T-cell (primary cell): Measurements from ENCODE around the gene CKMT2. TPM values are rescaled to one million over a fixed set of nuclear protein-coding genes. Genes with fewer than 3 reads are reported as not detected.

ENCODE experiments used
- ATAC-seq, 4 experiments: fragments of 200-7000 bp in 3 of 4; fragments of 150-1000 bp in 1 of 4; cut with Tn5 transposase; replicated peaks in 1 of 4; 1 replicate in 3 of 4; 2 replicates in 1 of 4; pipeline ENCODE4 v1.10.0; 2021; ENCODE audit warnings: moderate library complexity in 3 of 4, mild to moderate bottlenecking in 2 of 4, moderate number of reproducible peaks in 1 of 4
- CTCF ChIA-PET, 2 donors: fragments of 300-600 bp; sonication (Branson Sonifier 250); formaldehyde crosslinking; loops; one replicate each; lab custom pipeline; 2022; ENCODE audit warnings: antibody characterized with exemption in 2 of 2; lab: Charles Lee
- POLR2A ChIA-PET, 2 donors: fragments of 300-600 bp; sonication (Branson Sonifier 250); formaldehyde crosslinking; loops; one replicate each; lab custom pipeline; 2022; ENCODE audit warnings: antibody characterized with exemption in 2 of 2; lab: Charles Lee
- DNase-seq, 35 experiments: peaks; one replicate each; pipeline versions ENCODE4 v3.0.0 to v3.0.0-alpha.2; 2013 to 2023
- H3K27ac ChIP-seq: one replicate; pipeline ENCODE4 v1.5.1; 2013; ENCODE audit warnings: low read length
- H3K27me3 ChIP-seq, 2 experiments: replicated peaks in 1 of 2; 1 replicate in 1 of 2; 2 replicates in 1 of 2; pipeline versions ENCODE4 v1.6.1 to v1.7.0; 2013; ENCODE audit warnings: low read length in 1 of 2, mixed read lengths in 1 of 2; ENCODE audit not compliant: control insufficient read depth in 2 of 2, insufficient read depth in 2 of 2; ENCODE audit errors: extremely low read depth in 1 of 2
- H3K36me3 ChIP-seq, 2 donors: 1 replicate in 1 of 2; 2 replicates in 1 of 2; pipeline versions ENCODE4 v1.6.1 to v1.7.0; 2013; ENCODE audit warnings: low read length in 1 of 2; ENCODE audit not compliant: control insufficient read depth in 2 of 2, insufficient read depth in 1 of 2; ENCODE audit errors: extremely low read depth in 1 of 2
- H3K4me1 ChIP-seq, 2 experiments: 1 replicate in 1 of 2; 2 replicates in 1 of 2; pipeline versions ENCODE4 v1.6.1 to v1.7.0; 2013; ENCODE audit warnings: low read length in 2 of 2, mixed read lengths in 1 of 2; ENCODE audit not compliant: insufficient read depth in 2 of 2, control insufficient read depth in 1 of 2; ENCODE audit errors: extremely low read depth in 1 of 2
- H3K4me3 ChIP-seq, 2 donors: 1 replicate in 1 of 2; 2 replicates in 1 of 2; pipeline versions ENCODE4 v1.5.1 to v1.7.0; 2013; ENCODE audit warnings: mild to moderate bottlenecking in 2 of 2, low read length in 1 of 2, moderate library complexity in 1 of 2; ENCODE audit not compliant: control insufficient read depth in 1 of 2; ENCODE audit errors: extremely low read depth in 1 of 2
- H3K9me3 ChIP-seq: 2 replicates; pipeline ENCODE4 v1.7.0; 2013
- H3K27ac Mint-ChIP-seq, 2 donors: one replicate each; pipeline ENCODE4 v1.8.0; 2020 to 2021; ENCODE audit warnings: mild to moderate bottlenecking in 2 of 2, mixed read lengths in 2 of 2
- H3K27me3 Mint-ChIP-seq, 2 donors: one replicate each; pipeline ENCODE4 v1.8.0; 2021 to 2022; ENCODE audit warnings: mixed read lengths in 2 of 2
- H3K36me3 Mint-ChIP-seq: one replicate; pipeline ENCODE4 v1.8.0; 2021; ENCODE audit warnings: mixed read lengths
- H3K4me1 Mint-ChIP-seq, 3 donors: one replicate each; pipeline ENCODE4 v1.8.0; 2020 to 2022; ENCODE audit warnings: mixed read lengths in 3 of 3, mild to moderate bottlenecking in 1 of 3
- H3K4me3 Mint-ChIP-seq, 3 donors: one replicate each; pipeline ENCODE4 v1.8.0; 2020 to 2022; ENCODE audit warnings: mild to moderate bottlenecking in 3 of 3, mixed read lengths in 3 of 3, moderate library complexity in 3 of 3
- H3K9me3 Mint-ChIP-seq, 3 donors: one replicate each; pipeline ENCODE4 v1.8.0; 2020 to 2022; ENCODE audit warnings: mixed read lengths in 3 of 3
- WGBS: methylation state at CpG from one replicate; pipeline ENCODE4 v1.1.5; 2013; ENCODE audit warnings: missing lambda C conversion rate; ENCODE audit not compliant: insufficient coverage; 5-methylcytosine and 5-hydroxymethylcytosine counted together
- total RNA-seq, 35 experiments: library from RNA in 6 of 35; stranded (reverse) in 6 of 35; fragments of 120-200 nt in 1 of 35; gene quantifications; one replicate each; pipeline versions ENCODE4 v1.2.1 to v1.2.4 and lab custom pipeline; 2013 to 2026

Gene CKMT2
- total RNA-seq, 5 donors from 2014 or later (not counting 1 experiment from before 2014, with no cell fraction given), result 0.38 to 0.58 (median 0.40) TPM; not detected in 2

DNA sequence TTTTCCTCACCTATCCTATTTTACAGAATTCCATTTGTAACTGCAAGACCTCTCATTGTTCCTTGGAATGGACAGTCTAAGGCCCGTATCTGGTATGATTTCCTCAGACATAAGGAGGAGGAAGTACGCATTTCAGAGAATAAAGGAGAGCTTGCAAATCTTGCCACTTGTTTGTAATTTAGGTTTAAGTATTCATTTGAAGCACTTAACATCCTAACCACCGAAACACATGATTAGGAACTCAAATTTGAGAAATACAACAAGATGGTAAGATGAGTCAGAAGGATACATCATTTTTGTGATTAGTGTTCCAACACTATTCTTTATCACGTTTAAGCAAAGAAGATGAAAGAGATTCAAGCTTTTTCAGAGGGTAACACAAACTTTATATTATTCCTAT, 64.4 kb downstream of the CKMT2 start:
- Mint-ChIP-seq H3K9me3 (peaks cover 4 to 10% (median 8%) of the 10 kb centered on the region in 3 donors), H3K27ac (no peak overlapping the region), H3K36me3 (peaks cover 18% of the 10 kb centered on the region), H3K4me1 (peaks cover 44 to 50% (median 49%) of the 10 kb centered on the region in 3 donors), H3K4me3 (no peak overlapping the region), H3K27me3 (no peaks in the 10 kb centered on the region)
- Histone ChIP-seq H3K4me1 (peaks cover 14 to 21% of the 10 kb centered on the region in 2 experiments), H3K4me3 (no peak overlapping the region), H3K27ac (no peak overlapping the region), H3K9me3 (peaks cover 2% of the 10 kb centered on the region), H3K36me3 (no peaks in the 10 kb centered on the region), H3K27me3 (no peaks in the 10 kb centered on the region)
- DNase-seq, result no peak
- ChIA-PET POLR2A (no interaction called here), CTCF (interaction anchor here in 1 of 2 donors (1.0 kb wide), 1 partner anchor 929 kb away, joined by 3 read pairs; no protein-coding TSS in a partner anchor)
- no peak for ATAC-seq
- WGBS, result no CpG with 5 or more reads among the region's 4 CpGs

DNA sequence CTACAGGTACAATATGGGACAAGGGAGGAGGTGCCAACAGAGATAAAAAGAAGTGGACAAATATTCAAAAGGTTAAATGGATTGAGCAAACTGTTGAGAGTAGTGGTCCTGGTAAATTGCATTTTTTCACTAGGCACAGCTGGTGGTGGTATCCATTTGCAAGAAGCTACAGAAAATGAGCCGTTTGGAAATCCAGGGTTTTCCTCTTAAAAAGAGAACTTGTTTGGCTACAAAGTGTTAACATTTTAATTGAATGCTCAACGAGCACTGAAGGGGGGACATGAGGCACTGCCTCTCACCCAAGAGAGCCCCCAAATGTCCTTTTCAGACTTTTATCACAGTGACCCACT, 67.8 kb downstream of the CKMT2 start:
- Mint-ChIP-seq H3K4me3 (peak overlapping the region; percentile 88 to 92 (median 91)), H3K4me1 (peaks cover 51 to 61% (median 57%) of the 10 kb centered on the region in 3 donors), H3K36me3 (peaks cover 8% of the 10 kb centered on the region), H3K9me3 (no peaks in the 10 kb centered on the region), H3K27me3 (no peaks in the 10 kb centered on the region), H3K27ac (peak overlapping the region; percentile 90 to 92)
- ChIA-PET CTCF (interaction anchor here in 1 of 2 donors (1.3 kb wide), 1 partner anchor 865 kb away, joined by 4 read pairs; no protein-coding TSS in a partner anchor), POLR2A (no interaction called here)
- H3K36me3 ChIP-seq, result no peaks in the 10 kb centered on the region
- peak overlapping the region; percentile 74 to 99 for H3K4me3 ChIP-seq
- ATAC-seq (peak in 1 of 4 experiments; percentile 12), DNase-seq (peak in 1 of 35 experiments; percentile 1)
- peaks cover 16 to 26% of the 10 kb centered on the region in 2 experiments for H3K4me1 ChIP-seq
- H3K9me3 ChIP-seq, result no peaks in the 10 kb centered on the region
- H3K27ac ChIP-seq, result peak overlapping the region; percentile 81
- no peaks in the 10 kb centered on the region for H3K27me3 ChIP-seq
- WGBS, result 0% methylated on average over 2 of the region's 2 CpGs

DNA sequence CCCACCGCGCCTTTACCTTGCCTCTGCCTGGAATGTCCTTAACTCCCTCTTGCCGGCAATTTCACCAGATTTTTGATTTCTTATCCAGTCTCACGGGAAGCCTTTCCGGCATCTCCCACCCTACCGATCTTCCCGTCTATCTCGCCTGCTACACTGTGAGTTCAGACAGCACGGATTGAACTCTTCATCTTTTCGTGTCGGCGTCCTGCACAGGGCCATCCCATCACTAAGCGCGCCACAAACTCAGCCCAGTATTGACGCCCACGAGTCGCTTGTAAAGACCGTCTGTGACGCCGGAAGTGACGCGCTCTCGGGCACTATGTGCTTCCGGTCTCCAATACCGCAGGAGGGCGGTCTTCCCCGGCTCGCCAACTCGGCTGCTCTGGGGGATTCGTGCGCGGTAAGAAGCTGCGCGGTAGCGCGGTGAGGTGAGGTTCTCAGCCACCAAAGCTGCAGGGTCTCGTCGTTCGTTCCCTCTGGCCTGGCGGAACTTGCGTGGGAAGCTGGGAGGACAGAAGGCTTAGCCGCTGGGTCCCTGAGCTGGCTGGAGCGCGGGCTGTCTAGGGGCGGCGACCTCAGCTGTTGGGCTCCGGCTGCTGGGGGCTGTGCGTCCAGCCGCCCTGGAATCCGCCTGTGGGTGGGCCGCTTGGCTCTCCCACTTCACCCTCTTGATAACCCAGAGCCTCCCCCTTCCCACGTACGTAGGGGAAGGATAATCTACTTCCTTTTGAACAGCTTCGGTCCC, 68.3 kb downstream of the CKMT2 start, which contains the start of gene ZCCHC9:
Gene ZCCHC9 (plus strand): TSS at position 317 of the 745 bp plus-strand sequence. CDS start 3,171 bp downstream, outside the sequence.
- Mint-ChIP-seq H3K27me3 (no peaks in the 10 kb centered on the region), H3K9me3 (no peaks in the 10 kb centered on the region), H3K27ac (peak within 1 kb of the TSS; percentile 90 to 92), H3K4me1 (peaks cover 51 to 61% (median 57%) of the 10 kb centered on the region in 3 donors), H3K4me3 (peak within 1 kb of the TSS; percentile 88 to 92 (median 91)), H3K36me3 (peaks cover 8% of the 10 kb centered on the region)
- CTCF ChIA-PET, result interaction anchor here (0.5 to 1.3 kb wide), 5 partner anchors 8 to 864 kb away, joined by 3 to 6 read pairs (median 4); no protein-coding TSS in a partner anchor
- peak within 1 kb of the TSS; percentile 81 for H3K27ac ChIP-seq
- peak; percentile 94 to 96 (median 95) for ATAC-seq
- H3K4me3 ChIP-seq, result peak within 1 kb of the TSS; percentile 74 to 99
- H3K9me3 ChIP-seq, result no peaks in the 10 kb centered on the region
- under 1% methylated on average over 46 of the region's 54 CpGs for WGBS
- H3K27me3 ChIP-seq, result no peaks in the 10 kb centered on the region
- H3K4me1 ChIP-seq, result peaks cover 16 to 26% of the 10 kb centered on the region in 2 experiments
- POLR2A ChIA-PET, result interaction anchor here in 1 of 2 donors (0.5 to 0.6 kb wide), 3 partner anchors 450 to 1046 kb away, joined by 3 read pairs; partner anchors contain the start of gene SERINC5
- H3K36me3 ChIP-seq, result no peaks in the 10 kb centered on the region
- DNase-seq, result peak; percentile 74 to 96 (median 92)

DNA sequence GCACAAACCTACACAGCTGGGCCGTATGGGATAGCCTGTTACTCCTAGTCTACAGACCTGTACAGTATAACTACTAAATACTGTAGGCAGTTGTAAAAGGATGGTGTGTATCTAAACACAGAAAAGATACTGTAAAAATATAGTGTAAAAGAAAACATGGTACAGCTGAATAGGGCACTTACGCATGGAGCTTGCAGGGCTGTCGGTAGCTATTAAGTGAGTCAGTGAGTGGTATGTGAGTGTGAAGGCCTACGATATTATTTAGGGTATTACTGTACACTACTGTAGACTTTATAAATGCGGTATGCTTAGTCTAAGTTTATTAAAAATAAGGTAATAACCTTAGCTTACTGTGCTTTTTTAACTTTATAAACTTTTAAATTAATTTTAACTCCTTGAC, 69.5 kb downstream of the CKMT2 start:
- CTCF ChIA-PET, result interaction anchor here in 1 of 2 donors (0.7 to 1.2 kb wide), 2 partner anchors 8 to 9 kb away, joined by 4 read pairs; no protein-coding TSS in a partner anchor
- H3K36me3 Mint-ChIP-seq, result peaks cover 8% of the 10 kb centered on the region
- peak overlapping the region; percentile 88 to 92 (median 91) for H3K4me3 Mint-ChIP-seq
- H3K27ac Mint-ChIP-seq, result no peak overlapping the region
- POLR2A ChIA-PET, result interaction anchor here in 1 of 2 donors (0.6 kb wide), 1 partner anchor 976 kb away, joined by 9 read pairs; no protein-coding TSS in a partner anchor
- H3K27me3 Mint-ChIP-seq, result no peaks in the 10 kb centered on the region
- no peaks in the 10 kb centered on the region for H3K9me3 Mint-ChIP-seq
- H3K27ac ChIP-seq, result no peak overlapping the region
- no peak for ATAC-seq
- peaks cover 50 to 55% (median 54%) of the 10 kb centered on the region in 3 donors for H3K4me1 Mint-ChIP-seq
- no peak for DNase-seq
- H3K9me3 ChIP-seq, result no peaks in the 10 kb centered on the region
- H3K27me3 ChIP-seq, result no peaks in the 10 kb centered on the region
- H3K36me3 ChIP-seq, result no peaks in the 10 kb centered on the region
- no CpG with 5 or more reads among the region's 5 CpGs for WGBS
- no peak overlapping the region for H3K4me3 ChIP-seq
- H3K4me1 ChIP-seq, result peaks cover 16 to 26% of the 10 kb centered on the region in 2 experiments

DNA sequence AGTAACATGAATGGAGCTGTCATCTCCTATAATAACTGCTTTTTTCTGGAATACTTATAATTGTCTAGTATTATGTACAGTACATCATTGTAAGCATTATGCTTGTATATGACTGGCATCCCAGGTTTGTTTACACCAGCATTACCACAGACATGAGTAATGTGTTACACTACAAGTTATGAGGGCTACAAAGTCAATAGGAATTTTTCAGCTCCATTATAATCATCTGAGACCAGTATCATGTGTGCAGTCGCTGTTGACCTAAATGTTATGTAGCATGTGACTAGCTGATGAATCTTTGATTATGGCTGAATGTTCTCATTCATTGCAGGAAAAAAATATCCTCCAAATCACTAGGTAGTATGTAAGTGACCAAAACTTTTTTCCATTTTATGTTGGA, 70.4 kb downstream of the CKMT2 start:
- H3K4me1 ChIP-seq, result peaks cover 16 to 26% of the 10 kb centered on the region in 2 experiments
- H3K27ac ChIP-seq, result no peak overlapping the region
- ATAC-seq (no peak), DNase-seq (no peak)
- Mint-ChIP-seq H3K27ac (no peak overlapping the region), H3K4me3 (peak overlapping the region; percentile 5 to 49 (median 22)), H3K36me3 (peaks cover 10% of the 10 kb centered on the region), H3K27me3 (no peaks in the 10 kb centered on the region), H3K9me3 (no peaks in the 10 kb centered on the region), H3K4me1 (peaks cover 47 to 50% (median 50%) of the 10 kb centered on the region in 3 donors)
- H3K4me3 ChIP-seq, result no peak overlapping the region
- POLR2A ChIA-PET, result interaction anchor here in 1 of 2 donors (0.5 to 1.0 kb wide), 2 partner anchors 9 to 998 kb away, joined by 4 to 5 read pairs; no protein-coding TSS in a partner anchor
- H3K9me3 ChIP-seq, result no peaks in the 10 kb centered on the region
- CTCF ChIA-PET, result no interaction called here
- H3K27me3 ChIP-seq, result no peaks in the 10 kb centered on the region
- peaks cover 0 to 2% of the 10 kb centered on the region in 2 donors for H3K36me3 ChIP-seq
- no CpG with 5 or more reads among the region's 1 CpG for WGBS

DNA sequence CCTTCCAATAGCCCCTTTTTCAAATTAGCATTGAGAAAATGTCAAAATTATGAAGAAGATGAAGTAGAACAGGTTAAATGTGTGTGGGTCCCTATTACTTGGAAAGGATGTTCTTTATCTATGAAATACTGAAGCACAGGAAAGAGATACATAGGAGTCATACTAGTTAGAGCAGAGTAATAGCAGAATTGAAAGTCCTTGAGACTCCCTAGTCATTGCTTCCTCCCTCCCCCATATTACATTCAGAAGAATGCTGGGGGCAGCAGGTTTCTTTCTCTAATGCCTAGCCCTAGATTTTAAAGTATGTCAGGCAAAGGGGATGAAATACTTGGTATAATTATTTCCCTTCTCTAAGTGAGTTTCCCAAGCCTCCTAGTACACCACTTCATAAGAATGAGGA, 72.7 kb downstream of the CKMT2 start:
- ATAC-seq (no peak), DNase-seq (no peak)
- Histone ChIP-seq H3K9me3 (no peaks in the 10 kb centered on the region), H3K27me3 (no peaks in the 10 kb centered on the region), H3K36me3 (peaks cover 0 to 17% of the 10 kb centered on the region in 2 donors), H3K4me3 (no peak overlapping the region), H3K4me1 (peaks cover 8 to 15% of the 10 kb centered on the region in 2 experiments), H3K27ac (no peak overlapping the region)
- Mint-ChIP-seq H3K4me1 (peaks cover 29 to 32% (median 32%) of the 10 kb centered on the region in 3 donors), H3K36me3 (peaks cover 24% of the 10 kb centered on the region), H3K27me3 (no peaks in the 10 kb centered on the region), H3K9me3 (no peaks in the 10 kb centered on the region), H3K27ac (no peak overlapping the region), H3K4me3 (no peak overlapping the region)
- POLR2A ChIA-PET, result no interaction called here
- CTCF ChIA-PET, result no interaction called here
